Stimulated activated CD4-positive, alpha-beta T cell treated with anti-CD3 and anti-CD28 coated beads, TNF-alpha, amount 100 ng/mL, for 1 hour (primary cell): ENCODE measurements around the gene C9orf85.
"Not testable (repeated sequence)": the region's sequence is repeated elsewhere in the genome, so short reads cannot be mapped to it uniquely, and the experiment has no call there.

Experiments used
- DNase-seq, 3 donors: peaks; one replicate each; pipeline ENCODE4 v3.0.0-alpha.2; 2020; ENCODE audit warnings: low read depth in 3 of 3, low spot score in 1 of 3

The C9orf85 gene

GRCh38 chr9:72006501-72006900 is 95.1 kb downstream of the C9orf85 start:
- DNase-seq, result no peak

- not testable (repeated sequence) for DNase-seq
These were observed 96.3 kb downstream of the C9orf85 start for GRCh38 chr9:72007726-72008125.

- no peak for DNase-seq
These were observed 101.2 kb downstream of the C9orf85 start for GRCh38 chr9:72012646-72013045.

GRCh38 chr9:72013292-72013760 is 101.9 kb downstream of the C9orf85 start:
- DNase-seq, result no peak

- DNase-seq, result no peak
These were observed 111.4 kb downstream of the C9orf85 start for GRCh38 chr9:72022841-72023240.
